CD14-positive monocyte (primary cell): ENCODE results near the gene ZFP36L2. TPM values are rescaled to one million over a fixed set of nuclear protein-coding genes. Genes with fewer than 3 reads are reported as not detected.

Source experiments
- DNase-seq, 3 donors: peaks; one replicate each; pipeline ENCODE4 v3.0.0-alpha.2; 2011 to 2022
- H2AFZ ChIP-seq: 2 replicates; pipeline ENCODE4 v1.6.0; 2012; ENCODE audit warnings: mild to moderate bottlenecking, low read depth, low read length, inconsistent platforms; ENCODE audit not compliant: insufficient read depth, poor library complexity, severe bottlenecking
- H3K27ac ChIP-seq, 2 donors: 1 replicate in 1 of 2; 2 replicates in 1 of 2; pipeline ENCODE4 v1.5.1; 2012 to 2013; ENCODE audit warnings: low read length in 2 of 2, control low read depth in 1 of 2, inconsistent platforms in 1 of 2, low read depth in 1 of 2, mild to moderate bottlenecking in 1 of 2
- H3K27me3 ChIP-seq, 2 donors: one replicate each; pipeline versions ENCODE4 v1.6.0 to v1.6.1; 2011 to 2013; ENCODE audit warnings: low read length in 2 of 2; ENCODE audit not compliant: control insufficient read depth in 2 of 2, insufficient read depth in 2 of 2
- H3K36me3 ChIP-seq, 2 donors: replicated peaks in 1 of 2; 1 replicate in 1 of 2; 2 replicates in 1 of 2; pipeline versions ENCODE4 v1.5.1 to v1.6.1; 2012 to 2013; ENCODE audit warnings: low read length in 2 of 2, control low read depth in 1 of 2, inconsistent platforms in 1 of 2, mild to moderate bottlenecking in 1 of 2; ENCODE audit not compliant: insufficient read depth in 2 of 2, control insufficient read depth in 1 of 2
- H3K4me1 ChIP-seq, 2 donors: 1 replicate in 1 of 2; 2 replicates in 1 of 2; pipeline versions ENCODE4 v1.5.1 to v1.6.1; 2012 to 2013; ENCODE audit warnings: low read length in 2 of 2, control low read depth in 1 of 2, inconsistent platforms in 1 of 2, mild to moderate bottlenecking in 1 of 2, moderate library complexity in 1 of 2; ENCODE audit not compliant: insufficient read depth in 2 of 2, control insufficient read depth in 1 of 2
- H3K4me2 ChIP-seq: replicated peaks from 2 replicates; pipeline ENCODE3; 2012; ENCODE audit warnings: low read length, moderate library complexity, mild to moderate bottlenecking; ENCODE audit not compliant: poor library complexity, severe bottlenecking; ENCODE audit errors: extremely low read depth
- H3K4me3 ChIP-seq, 3 experiments: fragments of 200-600 bp in 1 of 3; sonication (generic) in 1 of 3; replicated peaks in 1 of 3; 1 replicate in 2 of 3; 2 replicates in 1 of 3; pipeline ENCODE4 v1.5.1; 2011 to 2013; ENCODE audit warnings: low read length in 3 of 3, mild to moderate bottlenecking in 3 of 3, control low read depth in 2 of 3, low read depth in 2 of 3, inconsistent platforms in 1 of 3, moderate library complexity in 1 of 3
- H3K79me2 ChIP-seq: 2 replicates; pipeline ENCODE4 v1.6.0; 2012; ENCODE audit warnings: mild to moderate bottlenecking, control low read depth, inconsistent platforms, low read length, moderate library complexity; ENCODE audit not compliant: insufficient read depth
- H3K9ac ChIP-seq: 2 replicates; pipeline ENCODE4 v1.6.0; 2017; ENCODE audit warnings: low read length, mild to moderate bottlenecking; ENCODE audit not compliant: insufficient read depth, poor library complexity, severe bottlenecking
- H3K9me3 ChIP-seq, 2 donors: replicated peaks in 1 of 2; 1 replicate in 1 of 2; 2 replicates in 1 of 2; pipeline versions ENCODE4 v1.5.1 to v1.6.1; 2012 to 2013; ENCODE audit warnings: low read length in 2 of 2, control low read depth in 1 of 2; ENCODE audit not compliant: control insufficient read depth in 1 of 2, insufficient read depth in 1 of 2
- H4K20me1 ChIP-seq: 2 replicates; pipeline ENCODE4 v1.6.0; 2012; ENCODE audit warnings: mild to moderate bottlenecking, low read length, control low read depth, moderate library complexity; ENCODE audit not compliant: insufficient read depth
- H3K27ac Mint-ChIP-seq, 7 donors: one replicate each; pipeline ENCODE4 v1.8.0; 2020; ENCODE audit warnings: mild to moderate bottlenecking in 7 of 7, mixed read lengths in 7 of 7, moderate library complexity in 6 of 7, inconsistent platforms in 2 of 7
- H3K27me3 Mint-ChIP-seq, 3 donors: one replicate each; pipeline ENCODE4 v1.8.0; 2021 to 2022; ENCODE audit warnings: low read depth in 3 of 3, mild to moderate bottlenecking in 3 of 3, mixed read lengths in 3 of 3, moderate library complexity in 3 of 3, inconsistent platforms in 1 of 3
- H3K36me3 Mint-ChIP-seq, 2 donors: one replicate each; pipeline ENCODE4 v1.8.0; 2020; ENCODE audit warnings: mixed read lengths in 2 of 2, inconsistent platforms in 1 of 2, mild to moderate bottlenecking in 1 of 2
- H3K4me1 Mint-ChIP-seq: one replicate; pipeline ENCODE4 v1.8.0; 2020; ENCODE audit warnings: mild to moderate bottlenecking, mixed read lengths
- H3K4me3 Mint-ChIP-seq, 2 donors: one replicate each; pipeline ENCODE4 v1.8.0; 2020; ENCODE audit warnings: mild to moderate bottlenecking in 2 of 2, mixed read lengths in 2 of 2, moderate library complexity in 1 of 2
- H3K9me3 Mint-ChIP-seq, 7 donors: one replicate each; pipeline ENCODE4 v1.8.0; 2020 to 2022; ENCODE audit warnings: mixed read lengths in 7 of 7, mild to moderate bottlenecking in 6 of 7, moderate library complexity in 6 of 7, inconsistent platforms in 2 of 7
- CTCF ChIP-seq: fragments of 200-600 bp; IDR thresholded peaks from one replicate; pipeline ENCODE4 v1.8.0; 2022; ENCODE audit warnings: antibody characterized with exemption, mild to moderate bottlenecking
- WGBS: methylation state at CpG from one replicate; pipeline ENCODE4 v1.1.5; 2013; ENCODE audit warnings: missing lambda C conversion rate; ENCODE audit not compliant: insufficient coverage; 5-methylcytosine and 5-hydroxymethylcytosine counted together
- intact Hi-C, 2 donors: fragments of 100-400 bp; cut with micrococcal nuclease; formaldehyde crosslinking; loops; one replicate each; pipeline versions ENCODE4 v1.15.0 to v1.15.1; 2023
- polyA plus RNA-seq, 3 donors: library from polyadenylated mRNA; depleted of rRNA in 1 of 3; unstranded in 2 of 3; stranded (reverse) in 1 of 3; fragments of 300-500 nt in 2 of 3; fragments of >200 nt in 1 of 3; fragmentation: Illumina TruSeq in 2 of 3; gene quantifications; 1 replicate in 2 of 3; 2 replicates in 1 of 3; pipeline ENCODE4 v1.2.3, GENCODE V29; 2012 to 2021

Gene ZFP36L2
- polyA plus RNA-seq, 3 donors = 84.4 to 150 (median 88.3) TPM

GRCh38 chr2:43178602-43179542, 47.5 kb downstream of the ZFP36L2 start:
- peak; percentile 65 to 84 (median 80) for DNase-seq
- peaks cover 62 to 67% of the 10 kb centered on the region in 2 donors for H3K4me1 ChIP-seq
- no peaks in the 10 kb centered on the region for H4K20me1 ChIP-seq
- peak overlapping the region; percentile 63 for H3K4me2 ChIP-seq
- peak overlapping the region; percentile 75 for H2AFZ ChIP-seq
- peaks cover 2 to 3% of the 10 kb centered on the region in 2 donors for H3K36me3 Mint-ChIP-seq
- no peak for TF ChIP-seq CTCF
- no peaks in the 10 kb centered on the region for H3K9me3 Mint-ChIP-seq
- H3K9ac ChIP-seq = peak overlapping the region; percentile 60
- intact Hi-C loops = no loop called here
- no peaks in the 10 kb centered on the region for H3K36me3 ChIP-seq
- peaks cover 7% of the 10 kb centered on the region for H3K79me2 ChIP-seq
- H3K27me3 Mint-ChIP-seq = peaks cover 0 to 1% (median 0%) of the 10 kb centered on the region in 3 donors
- H3K4me1 Mint-ChIP-seq = peaks cover 78% of the 10 kb centered on the region
- peak overlapping the region in 1 of 3 experiments; percentile 53 for H3K4me3 ChIP-seq
- no peaks in the 10 kb centered on the region for H3K27me3 ChIP-seq
- peak overlapping the region; percentile 82 to 93 for H3K27ac ChIP-seq
- 38% methylated on average over 11 of the region's 18 CpGs for WGBS
- peak overlapping the region; percentile 51 to 84 for H3K4me3 Mint-ChIP-seq
- peak overlapping the region; percentile 87 to 97 (median 94) for H3K27ac Mint-ChIP-seq
- no peaks in the 10 kb centered on the region for H3K9me3 ChIP-seq

- TF ChIP-seq CTCF = no peak
- Histone ChIP-seq H4K20me1 (no peaks in the 10 kb centered on the region), H3K4me2 (peak overlapping the region; percentile 63), H3K79me2 (peaks cover 10% of the 10 kb centered on the region), H3K4me1 (peaks cover 69 to 74% of the 10 kb centered on the region in 2 donors), H3K36me3 (no peaks in the 10 kb centered on the region), H3K27ac (peak overlapping the region; percentile 82 to 93), H3K9ac (peak overlapping the region; percentile 60), H3K27me3 (no peaks in the 10 kb centered on the region), H3K9me3 (no peaks in the 10 kb centered on the region), H2AFZ (peak overlapping the region; percentile 75), H3K4me3 (peak overlapping the region in 1 of 3 experiments; percentile 53)
- H3K36me3 Mint-ChIP-seq = peaks cover 0 to 3% of the 10 kb centered on the region in 2 donors
- peaks cover 83% of the 10 kb centered on the region for H3K4me1 Mint-ChIP-seq
- intact Hi-C loops = no loop called here
- H3K27ac Mint-ChIP-seq = peak overlapping the region; percentile 87 to 97 (median 94)
- peaks cover 0 to 1% (median 0%) of the 10 kb centered on the region in 3 donors for H3K27me3 Mint-ChIP-seq
- H3K4me3 Mint-ChIP-seq = no peak overlapping the region
- DNase-seq = no peak
- 52% methylated on average over 4 of the region's 7 CpGs for WGBS
- no peaks in the 10 kb centered on the region for H3K9me3 Mint-ChIP-seq
Measured at GRCh38 chr2:43178055-43178598, 48.3 kb downstream of the ZFP36L2 start.
